OCI-LY7 (cell line): Measurements from ENCODE around the gene CAT. TPM values are rescaled to one million over a fixed set of nuclear protein-coding genes. Genes with fewer than 3 reads are reported as not detected.

Experiments
- BruUV-seq: library from RNA; stranded (reverse); fragments of 400-500 nt; replicated peaks from 2 replicates; lab custom pipeline; 2021; lab: Mats Ljungman, UMichigan
- CTCF ChIA-PET: fragments of 300-600 bp; sonication (Branson Sonifier 250); formaldehyde crosslinking; loops from one replicate; lab custom pipeline; 2022; ENCODE audit warnings: antibody characterized with exemption; ENCODE audit not compliant: unreplicated experiment; lab: Charles Lee
- POLR2A ChIA-PET: fragments of 300-600 bp; sonication (Branson Sonifier 250); formaldehyde crosslinking; loops from one replicate; lab custom pipeline; 2022; ENCODE audit warnings: antibody characterized with exemption; lab: Charles Lee
- DNase-seq: peaks from one replicate; pipeline ENCODE4 v3.0.0-alpha.2; 2015; ENCODE audit warnings: low spot score
- H2AFZ ChIP-seq: fragments of 200-600 bp; sonication (generic), shearing (Covaris generic); 2 replicates; pipeline ENCODE4 v1.6.1; 2014; ENCODE audit warnings: mild to moderate bottlenecking, antibody characterized with exemption, low read length, moderate library complexity
- H3K27ac ChIP-seq: fragments of 200-600 bp; sonication (generic); 2 replicates; pipeline ENCODE4 v1.5.1; 2014; ENCODE audit warnings: mixed run types, low read depth, mild to moderate bottlenecking, moderate library complexity, low read length, inconsistent platforms; ENCODE audit not compliant: poor library complexity, severe bottlenecking
- H3K36me3 ChIP-seq: fragments of 200-600 bp; sonication (generic); 2 replicates; pipeline ENCODE4 v1.6.1; 2014; ENCODE audit warnings: mild to moderate bottlenecking, antibody characterized with exemption, low read length, moderate library complexity, mixed read lengths; ENCODE audit not compliant: insufficient read depth
- H3K4me1 ChIP-seq: fragments of 200-600 bp; sonication (generic); 2 replicates; pipeline ENCODE4 v1.5.1; 2014; ENCODE audit warnings: mild to moderate bottlenecking, low read length; ENCODE audit not compliant: insufficient read depth, poor library complexity, severe bottlenecking
- H3K4me2 ChIP-seq: fragments of 200-600 bp; sonication (generic); 2 replicates; pipeline ENCODE4 v1.6.1; 2014; ENCODE audit warnings: mild to moderate bottlenecking, low read length
- H3K4me3 ChIP-seq: fragments of 200-600 bp; sonication (generic); 2 replicates; pipeline ENCODE4 v1.5.1; 2014; ENCODE audit warnings: mild to moderate bottlenecking, low read depth, low read length; ENCODE audit not compliant: poor library complexity, severe bottlenecking
- H3K79me2 ChIP-seq: fragments of 200-600 bp; sonication (generic); 2 replicates; pipeline ENCODE4 v1.6.1; 2016; ENCODE audit warnings: low read depth, mild to moderate bottlenecking, low read length, moderate library complexity, mixed read lengths; ENCODE audit not compliant: insufficient read depth
- H3K9me2 ChIP-seq: fragments of 200-600 bp; sonication (generic); 2 replicates; pipeline ENCODE4 v1.6.1; 2016; ENCODE audit warnings: mild to moderate bottlenecking, low read length, mixed read lengths; ENCODE audit not compliant: insufficient read depth
- H3K9me3 ChIP-seq: fragments of 200-600 bp; sonication (generic); 2 replicates; pipeline ENCODE4 v1.6.1; 2014; ENCODE audit warnings: mild to moderate bottlenecking, mixed run types, low read length, mixed read lengths
- H4K20me1 ChIP-seq: fragments of 200-600 bp; sonication (generic); 2 replicates; pipeline ENCODE4 v1.6.1; 2014; ENCODE audit warnings: mild to moderate bottlenecking, antibody characterized with exemption, low read length, moderate library complexity, mixed read lengths; ENCODE audit not compliant: insufficient read depth
- EZH2phosphoT487 ChIP-seq: fragments of 200-600 bp; sonication (generic); IDR thresholded peaks from 2 replicates; pipeline ENCODE4 v1.6.1; 2018; ENCODE audit warnings: low read depth, borderline replicate concordance, mild to moderate bottlenecking, mixed run types, antibody characterized with exemption, low read length, moderate library complexity, mixed read lengths
- intact Hi-C: fragments of 100-400 bp; cut with micrococcal nuclease; formaldehyde crosslinking; loops from one replicate; pipeline ENCODE4 v1.10.0; 2022; ENCODE audit not compliant: unreplicated experiment
- total RNA-seq, 2 experiments: library from RNA; depleted of rRNA in 1 of 2; stranded (reverse); fragments of >200 nt in 1 of 2; shearing (Covaris generic) in 1 of 2; gene quantifications; 2 replicates each; pipeline ENCODE4 v1.2.3, GENCODE V29; 2014 to 2022
- TF ChIP-seq, protein P1 (sequence below): fragments of 200-600 bp; sonication (generic); conservative IDR thresholded peaks from 2 replicates; pipeline ENCODE4 v1.5.1; 2014; ENCODE audit warnings: mild to moderate bottlenecking, antibody characterized with exemption, low read length, moderate library complexity, mixed read lengths

The CAT gene
- total RNA-seq, 2 experiments from 2014 or later = 46.6 to 47.8 TPM

DNA sequence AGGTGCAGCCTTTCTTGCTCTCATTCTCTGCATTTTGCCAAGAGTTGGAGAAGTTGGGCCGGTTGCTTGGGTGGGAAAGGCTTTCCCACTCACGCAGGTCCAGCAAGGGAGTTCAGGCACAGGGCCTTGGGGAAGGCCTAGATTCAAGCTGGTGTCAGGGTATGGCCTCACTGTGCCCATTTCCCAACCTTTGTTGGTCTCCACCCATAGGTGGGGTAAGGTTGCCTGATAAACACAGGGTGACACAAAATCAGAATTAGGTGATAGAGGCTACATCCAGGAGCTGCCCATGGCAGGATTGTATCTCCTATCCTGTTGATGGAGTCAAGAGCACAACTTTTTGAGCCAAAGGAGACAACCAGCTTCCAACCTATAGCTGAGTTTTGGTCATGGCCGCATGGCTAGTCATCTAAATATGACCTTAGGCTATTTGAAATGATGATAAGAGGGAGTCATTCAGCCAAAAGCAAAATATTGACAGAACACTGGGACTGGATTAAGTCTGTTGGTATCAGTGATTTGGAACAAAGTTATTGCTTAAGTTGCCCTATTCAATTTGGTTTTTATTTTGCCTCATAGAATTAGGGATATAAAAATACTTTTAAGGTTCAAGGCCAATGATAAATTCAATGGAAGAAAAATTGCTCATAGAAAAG, 20.9 kb downstream of the CAT start:
- H4K20me1 ChIP-seq = no peaks in the 10 kb centered on the region
- H3K9me3 ChIP-seq = no peaks in the 10 kb centered on the region
- no peaks in the 10 kb centered on the region for H3K9me2 ChIP-seq
- no peak overlapping the region for H3K4me3 ChIP-seq
- intact Hi-C loops = no loop called here
- ChIA-PET CTCF (no interaction called here), POLR2A (interaction anchor here (0.6 to 1.3 kb wide), 3 partner anchors 8 to 451 kb away, joined by 4 to 5 read pairs (median 4); no protein-coding TSS in a partner anchor)
- peaks cover 97% of the 10 kb centered on the region for H3K36me3 ChIP-seq
- TF ChIP-seq EZH2phosphoT487 = no peak
- TF ChIP-seq, protein P1, sequence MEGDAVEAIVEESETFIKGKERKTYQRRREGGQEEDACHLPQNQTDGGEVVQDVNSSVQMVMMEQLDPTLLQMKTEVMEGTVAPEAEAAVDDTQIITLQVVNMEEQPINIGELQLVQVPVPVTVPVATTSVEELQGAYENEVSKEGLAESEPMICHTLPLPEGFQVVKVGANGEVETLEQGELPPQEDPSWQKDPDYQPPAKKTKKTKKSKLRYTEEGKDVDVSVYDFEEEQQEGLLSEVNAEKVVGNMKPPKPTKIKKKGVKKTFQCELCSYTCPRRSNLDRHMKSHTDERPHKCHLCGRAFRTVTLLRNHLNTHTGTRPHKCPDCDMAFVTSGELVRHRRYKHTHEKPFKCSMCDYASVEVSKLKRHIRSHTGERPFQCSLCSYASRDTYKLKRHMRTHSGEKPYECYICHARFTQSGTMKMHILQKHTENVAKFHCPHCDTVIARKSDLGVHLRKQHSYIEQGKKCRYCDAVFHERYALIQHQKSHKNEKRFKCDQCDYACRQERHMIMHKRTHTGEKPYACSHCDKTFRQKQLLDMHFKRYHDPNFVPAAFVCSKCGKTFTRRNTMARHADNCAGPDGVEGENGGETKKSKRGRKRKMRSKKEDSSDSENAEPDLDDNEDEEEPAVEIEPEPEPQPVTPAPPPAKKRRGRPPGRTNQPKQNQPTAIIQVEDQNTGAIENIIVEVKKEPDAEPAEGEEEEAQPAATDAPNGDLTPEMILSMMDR = no peak
- H3K27ac ChIP-seq = no peak overlapping the region
- no peak overlapping the region for H2AFZ ChIP-seq
- H3K4me2 ChIP-seq = no peak overlapping the region
- no TSS peak for BruUV-seq
- no peak for DNase-seq
- no peaks in the 10 kb centered on the region for H3K4me1 ChIP-seq
- no peaks in the 10 kb centered on the region for H3K79me2 ChIP-seq

DNA sequence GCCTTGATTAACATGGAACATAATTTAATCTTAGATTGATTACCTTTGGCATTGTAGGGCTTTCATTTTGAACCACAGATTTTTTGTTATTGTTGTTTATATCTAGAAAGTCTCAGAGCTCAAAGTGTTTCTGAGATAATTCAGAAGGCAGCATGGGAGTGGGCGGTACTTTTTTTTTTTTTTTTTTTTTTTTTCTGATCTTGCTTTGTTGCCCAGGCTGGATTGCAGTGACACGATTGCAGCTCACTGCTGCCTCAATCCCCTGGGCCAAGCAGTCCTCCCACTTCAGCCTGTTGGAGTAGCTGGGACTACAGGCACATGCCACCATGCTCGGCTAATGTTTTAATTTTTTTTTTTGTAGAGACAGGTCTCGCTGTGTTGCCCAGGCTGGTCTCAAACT, 21.5 kb downstream of the CAT start:
- Histone ChIP-seq H3K4me2 (no peak overlapping the region), H3K36me3 (peaks cover 97% of the 10 kb centered on the region), H4K20me1 (no peaks in the 10 kb centered on the region), H3K9me3 (no peaks in the 10 kb centered on the region), H3K27ac (no peak overlapping the region), H3K9me2 (no peaks in the 10 kb centered on the region), H3K4me3 (no peak overlapping the region), H2AFZ (no peak overlapping the region), H3K79me2 (no peaks in the 10 kb centered on the region), H3K4me1 (no peaks in the 10 kb centered on the region)
- intact Hi-C loops = no loop called here
- ChIA-PET CTCF (no interaction called here), POLR2A (interaction anchor here (0.6 to 1.3 kb wide), 3 partner anchors 8 to 451 kb away, joined by 4 to 5 read pairs (median 4); no protein-coding TSS in a partner anchor)
- TF ChIP-seq, protein P1 = no peak
- no peak for TF ChIP-seq EZH2phosphoT487
- BruUV-seq = no TSS peak
- DNase-seq = no peak

DNA sequence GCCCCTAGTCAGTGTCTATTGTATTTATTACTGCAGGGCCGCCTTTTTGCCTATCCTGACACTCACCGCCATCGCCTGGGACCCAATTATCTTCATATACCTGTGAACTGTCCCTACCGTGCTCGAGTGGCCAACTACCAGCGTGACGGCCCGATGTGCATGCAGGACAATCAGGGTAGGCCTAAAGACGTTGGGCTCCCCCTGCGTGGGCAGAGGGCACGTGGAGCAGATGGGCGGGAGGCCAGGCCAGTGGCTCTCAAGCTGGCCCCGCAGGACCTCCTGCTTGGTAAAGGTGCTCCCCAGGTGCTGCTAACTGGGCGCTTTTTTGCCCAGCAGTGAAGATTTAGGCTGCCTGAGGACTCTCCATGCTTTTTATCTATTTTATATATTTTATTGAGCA, 22.5 kb downstream of the CAT start:
- TF ChIP-seq, protein P1 = no peak
- no peak for TF ChIP-seq EZH2phosphoT487
- no TSS peak for BruUV-seq
- Histone ChIP-seq H3K36me3 (peaks cover 97% of the 10 kb centered on the region), H3K9me2 (no peaks in the 10 kb centered on the region), H2AFZ (no peak overlapping the region), H3K79me2 (no peaks in the 10 kb centered on the region), H3K4me1 (no peaks in the 10 kb centered on the region), H3K4me2 (no peak overlapping the region), H3K4me3 (no peak overlapping the region), H4K20me1 (no peaks in the 10 kb centered on the region), H3K27ac (no peak overlapping the region), H3K9me3 (0 out of 2 replicates have a peak, but pooled peaks cover 8% of the 10 kb centered on the region)
- ChIA-PET CTCF (no interaction called here), POLR2A (interaction anchor here (0.5 kb wide), 1 partner anchor 96 kb away, joined by 3 read pairs; no protein-coding TSS in a partner anchor)
- DNase-seq = no peak
- intact Hi-C loops = no loop called here
